Measurements from ENCODE around the gene YTHDC1. TPM values are rescaled to one million over a fixed set of nuclear protein-coding genes. Genes with fewer than 3 reads are reported as not detected.

YTHDC1 gene
- total RNA-seq, 3 donors from 2014 or later, result 79.7 to 142 (median 80.3) TPM

DNA sequence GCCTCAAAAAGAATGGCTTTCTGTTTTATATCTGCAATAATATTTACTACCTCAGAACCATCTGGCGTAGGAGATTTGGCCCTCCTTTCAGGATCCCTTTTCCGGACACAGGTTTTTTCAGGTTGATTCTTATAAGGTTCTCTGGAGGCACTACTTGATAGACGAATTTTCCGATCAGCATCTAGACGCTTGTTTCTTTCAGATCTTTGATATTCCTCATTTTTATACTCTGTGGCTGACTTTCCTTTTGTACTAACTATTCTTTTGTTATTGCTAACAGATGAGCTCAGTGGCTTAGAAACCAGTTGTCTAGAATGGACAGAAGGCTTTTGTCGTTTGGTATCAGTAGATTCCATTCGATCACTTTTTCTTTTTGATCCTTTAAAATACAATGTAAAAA lies 12.4 kb downstream of the YTHDC1 start:
- Histone ChIP-seq H3K4me1 (peaks cover 0 to 6% of the 10 kb centered on the region in 2 donors), H3K4me3 (no peak overlapping the region)
- intact Hi-C loops (cut with DNase I; ENCODE audit: low total_unique reads), result no loop called here

GRCh38 chr4:68337004-68337403 lies 12.9 kb downstream of the YTHDC1 start:
- no peak overlapping the region for H3K27ac ChIP-seq
- peaks cover 4% of the 10 kb centered on the region for H3K36me3 ChIP-seq
- H3K9me3 ChIP-seq, result no peaks in the 10 kb centered on the region
- no peak for DNase-seq (ENCODE audit: low spot score in 2 of 2)
- H3K27me3 ChIP-seq, result no peaks in the 10 kb centered on the region
- intact Hi-C loops (cut with DNase I; ENCODE audit: low total_unique reads), result no loop called here
- H3K4me3 ChIP-seq, result no peak overlapping the region
- TF ChIP-seq POLR2A (IDR thresholded peaks at IDR 0.05) (no peak), POLR2AphosphoS5 (IDR thresholded peaks at IDR 0.05) (no peak)
- TF ChIP-seq, protein P1, sequence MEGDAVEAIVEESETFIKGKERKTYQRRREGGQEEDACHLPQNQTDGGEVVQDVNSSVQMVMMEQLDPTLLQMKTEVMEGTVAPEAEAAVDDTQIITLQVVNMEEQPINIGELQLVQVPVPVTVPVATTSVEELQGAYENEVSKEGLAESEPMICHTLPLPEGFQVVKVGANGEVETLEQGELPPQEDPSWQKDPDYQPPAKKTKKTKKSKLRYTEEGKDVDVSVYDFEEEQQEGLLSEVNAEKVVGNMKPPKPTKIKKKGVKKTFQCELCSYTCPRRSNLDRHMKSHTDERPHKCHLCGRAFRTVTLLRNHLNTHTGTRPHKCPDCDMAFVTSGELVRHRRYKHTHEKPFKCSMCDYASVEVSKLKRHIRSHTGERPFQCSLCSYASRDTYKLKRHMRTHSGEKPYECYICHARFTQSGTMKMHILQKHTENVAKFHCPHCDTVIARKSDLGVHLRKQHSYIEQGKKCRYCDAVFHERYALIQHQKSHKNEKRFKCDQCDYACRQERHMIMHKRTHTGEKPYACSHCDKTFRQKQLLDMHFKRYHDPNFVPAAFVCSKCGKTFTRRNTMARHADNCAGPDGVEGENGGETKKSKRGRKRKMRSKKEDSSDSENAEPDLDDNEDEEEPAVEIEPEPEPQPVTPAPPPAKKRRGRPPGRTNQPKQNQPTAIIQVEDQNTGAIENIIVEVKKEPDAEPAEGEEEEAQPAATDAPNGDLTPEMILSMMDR (IDR thresholded peaks at IDR 0.05), result no peak
- peaks cover 0 to 1% of the 10 kb centered on the region in 2 donors for H3K4me1 ChIP-seq

More for the DNA sequence above, 12.4 kb downstream of the YTHDC1 start:
- Histone ChIP-seq H3K9me3 (no peaks in the 10 kb centered on the region), H3K27ac (no peak overlapping the region), H3K27me3 (no peaks in the 10 kb centered on the region), H3K36me3 (peaks cover 4% of the 10 kb centered on the region)
- DNase-seq (ENCODE audit: low spot score in 2 of 2), result no peak
- TF ChIP-seq POLR2A (IDR thresholded peaks at IDR 0.05), result no peak
- no peak for TF ChIP-seq POLR2AphosphoS5 (IDR thresholded peaks at IDR 0.05)
- TF ChIP-seq, protein P1 (IDR thresholded peaks at IDR 0.05), result no peak

DNA sequence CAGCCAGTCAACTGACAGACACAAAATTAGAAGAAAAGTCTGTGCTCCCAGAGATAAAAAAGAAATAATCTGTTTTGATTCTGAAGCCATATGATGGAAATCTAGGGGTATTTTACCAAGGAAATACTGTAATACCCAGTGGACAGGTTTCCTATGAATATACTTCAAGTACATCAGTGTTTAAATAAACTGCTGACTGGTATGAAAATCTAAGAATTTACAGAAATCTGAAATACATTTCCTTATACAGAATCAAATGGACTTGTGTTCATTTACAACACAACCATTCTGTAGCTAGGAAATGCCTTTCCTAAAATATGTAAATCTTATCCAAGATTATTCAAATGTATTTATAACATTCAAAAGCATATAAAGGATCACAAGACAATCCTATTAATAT lies 13.4 kb downstream of the YTHDC1 start:
- intact Hi-C loops (cut with DNase I; ENCODE audit: low total_unique reads), result no loop called here
- H3K4me3 ChIP-seq, result no peak overlapping the region
- H3K9me3 ChIP-seq, result no peaks in the 10 kb centered on the region
- no peaks in the 10 kb centered on the region for H3K27me3 ChIP-seq
- no peak overlapping the region for H3K27ac ChIP-seq
- peaks cover 4% of the 10 kb centered on the region for H3K36me3 ChIP-seq
- TF ChIP-seq, protein P1 (IDR thresholded peaks at IDR 0.05), result no peak
- TF ChIP-seq POLR2AphosphoS5 (IDR thresholded peaks at IDR 0.05) (no peak), POLR2A (IDR thresholded peaks at IDR 0.05) (no peak)
- DNase-seq (ENCODE audit: low spot score in 2 of 2), result no peak
- no peaks in the 10 kb centered on the region for H3K4me1 ChIP-seq

- intact Hi-C loops (cut with DNase I; ENCODE audit: low total_unique reads), result no loop called here
- TF ChIP-seq POLR2AphosphoS5 (IDR thresholded peaks at IDR 0.05), result no peak
- TF ChIP-seq POLR2A (IDR thresholded peaks at IDR 0.05), result no peak
- TF ChIP-seq, protein P1 (IDR thresholded peaks at IDR 0.05), result no peak
- Histone ChIP-seq H3K36me3 (peaks cover 16% of the 10 kb centered on the region), H3K4me1 (no peaks in the 10 kb centered on the region), H3K4me3 (no peak overlapping the region), H3K27ac (no peak overlapping the region), H3K9me3 (no peaks in the 10 kb centered on the region), H3K27me3 (no peaks in the 10 kb centered on the region)
- DNase-seq (ENCODE audit: low spot score in 2 of 2), result no peak
Measured at GRCh38 chr4:68326141-68326540, 23.7 kb downstream of the YTHDC1 start.

GRCh38 chr4:68324519-68325262 lies 25.2 kb downstream of the YTHDC1 start:
- no peaks in the 10 kb centered on the region for H3K27me3 ChIP-seq
- intact Hi-C loops (cut with DNase I; ENCODE audit: low total_unique reads), result no loop called here
- no peak overlapping the region for H3K27ac ChIP-seq
- peaks cover 16% of the 10 kb centered on the region for H3K36me3 ChIP-seq
- no peak overlapping the region for H3K4me3 ChIP-seq
- no peaks in the 10 kb centered on the region for H3K4me1 ChIP-seq
- H3K9me3 ChIP-seq, result no peaks in the 10 kb centered on the region
- no peak for DNase-seq (ENCODE audit: low spot score in 2 of 2)
- TF ChIP-seq POLR2A (IDR thresholded peaks at IDR 0.05) (no peak), POLR2AphosphoS5 (IDR thresholded peaks at IDR 0.05) (no peak)
- TF ChIP-seq, protein P1 (IDR thresholded peaks at IDR 0.05), result no peak

Measured in breast epithelium (tissue), 4 donors.